IPS-15b (cell line): Measurements from ENCODE around the gene USP7.

ENCODE experiments used
- H3K27me3 ChIP-seq: one replicate; pipeline ENCODE4 v1.6.1; 2013; ENCODE audit warnings: low read length; ENCODE audit not compliant: control insufficient read depth, insufficient read depth
- H3K36me3 ChIP-seq: one replicate; pipeline ENCODE4 v1.6.1; 2013; ENCODE audit warnings: low read length; ENCODE audit not compliant: control insufficient read depth, insufficient read depth
- H3K4me1 ChIP-seq: one replicate; pipeline ENCODE4 v1.6.1; 2013; ENCODE audit warnings: mild to moderate bottlenecking, low read length; ENCODE audit not compliant: control insufficient read depth, insufficient read depth
- H3K4me3 ChIP-seq: one replicate; pipeline ENCODE4 v1.5.1; 2013; ENCODE audit warnings: low read depth, low read length
- H3K9ac ChIP-seq: one replicate; pipeline ENCODE4 v1.6.1; 2013; ENCODE audit warnings: low read depth, mild to moderate bottlenecking, low read length
- H3K9me3 ChIP-seq: one replicate; pipeline ENCODE4 v1.6.1; 2013; ENCODE audit warnings: mild to moderate bottlenecking, low read length; ENCODE audit not compliant: control insufficient read depth, insufficient read depth

USP7 gene

GRCh38 chr16:8855051-8855786 lies 108.5 kb downstream of the USP7 start:
- peaks cover 57% of the 10 kb centered on the region for H3K36me3 ChIP-seq
- peaks cover 7% of the 10 kb centered on the region for H3K4me1 ChIP-seq
- H3K27me3 ChIP-seq: no peaks in the 10 kb centered on the region
- no peaks in the 10 kb centered on the region for H3K9me3 ChIP-seq
- no peak overlapping the region for H3K4me3 ChIP-seq
- no peak overlapping the region for H3K9ac ChIP-seq

- Histone ChIP-seq H3K4me1 (peaks cover 7% of the 10 kb centered on the region), H3K27me3 (no peaks in the 10 kb centered on the region), H3K36me3 (peaks cover 64% of the 10 kb centered on the region), H3K4me3 (no peak overlapping the region), H3K9ac (no peak overlapping the region), H3K9me3 (no peaks in the 10 kb centered on the region)
Measured at GRCh38 chr16:8854298-8854948, 109.3 kb downstream of the USP7 start.

GRCh38 chr16:8853611-8854010 lies 110.1 kb downstream of the USP7 start:
- Histone ChIP-seq H3K4me1 (peaks cover 7% of the 10 kb centered on the region), H3K9ac (no peak overlapping the region), H3K27me3 (no peaks in the 10 kb centered on the region), H3K36me3 (peaks cover 62% of the 10 kb centered on the region), H3K9me3 (no peaks in the 10 kb centered on the region), H3K4me3 (no peak overlapping the region)

- no peak overlapping the region for H3K9ac ChIP-seq
- peaks cover 7% of the 10 kb centered on the region for H3K4me1 ChIP-seq
- peaks cover 61% of the 10 kb centered on the region for H3K36me3 ChIP-seq
- no peaks in the 10 kb centered on the region for H3K9me3 ChIP-seq
- H3K27me3 ChIP-seq: no peaks in the 10 kb centered on the region
- H3K4me3 ChIP-seq: no peak overlapping the region
Measured at GRCh38 chr16:8853150-8853549, 110.6 kb downstream of the USP7 start.

GRCh38 chr16:8852534-8852933 lies 111.2 kb downstream of the USP7 start:
- peaks cover 62% of the 10 kb centered on the region for H3K36me3 ChIP-seq
- H3K27me3 ChIP-seq: no peaks in the 10 kb centered on the region

GRCh38 chr16:8851761-8852403 lies 111.8 kb downstream of the USP7 start:
- no peak overlapping the region for H3K9ac ChIP-seq
- H3K4me3 ChIP-seq: no peak overlapping the region
- H3K36me3 ChIP-seq: peaks cover 63% of the 10 kb centered on the region
- H3K27me3 ChIP-seq: no peaks in the 10 kb centered on the region
- H3K4me1 ChIP-seq: peaks cover 9% of the 10 kb centered on the region
- H3K9me3 ChIP-seq: no peaks in the 10 kb centered on the region

More at GRCh38 chr16:8852534-8852933, 111.2 kb downstream of the USP7 start:
- H3K4me1 ChIP-seq: peaks cover 7% of the 10 kb centered on the region
- no peak overlapping the region for H3K4me3 ChIP-seq
- H3K9ac ChIP-seq: no peak overlapping the region
- H3K9me3 ChIP-seq: no peaks in the 10 kb centered on the region

- H3K4me3 ChIP-seq: no peak overlapping the region
- peaks cover 9% of the 10 kb centered on the region for H3K4me1 ChIP-seq
- no peak overlapping the region for H3K9ac ChIP-seq
- peaks cover 51% of the 10 kb centered on the region for H3K36me3 ChIP-seq
- H3K27me3 ChIP-seq: no peaks in the 10 kb centered on the region
- H3K9me3 ChIP-seq: no peaks in the 10 kb centered on the region
Measured at GRCh38 chr16:8850279-8850885, 113.3 kb downstream of the USP7 start.

- no peaks in the 10 kb centered on the region for H3K27me3 ChIP-seq
- peaks cover 46% of the 10 kb centered on the region for H3K36me3 ChIP-seq
- H3K4me1 ChIP-seq: peaks cover 9% of the 10 kb centered on the region
- no peak overlapping the region for H3K4me3 ChIP-seq
- H3K9ac ChIP-seq: no peak overlapping the region
- no peaks in the 10 kb centered on the region for H3K9me3 ChIP-seq
Measured at GRCh38 chr16:8849411-8850011, 114.2 kb downstream of the USP7 start.

- Histone ChIP-seq H3K9ac (no peak overlapping the region), H3K9me3 (no peaks in the 10 kb centered on the region), H3K4me1 (peaks cover 9% of the 10 kb centered on the region), H3K27me3 (no peaks in the 10 kb centered on the region), H3K36me3 (peaks cover 43% of the 10 kb centered on the region), H3K4me3 (no peak overlapping the region)
Measured at GRCh38 chr16:8848939-8849391, 114.7 kb downstream of the USP7 start.

GRCh38 chr16:8848231-8848938 lies 115.3 kb downstream of the USP7 start:
- peaks cover 9% of the 10 kb centered on the region for H3K4me1 ChIP-seq
- no peaks in the 10 kb centered on the region for H3K27me3 ChIP-seq
- H3K9me3 ChIP-seq: no peaks in the 10 kb centered on the region
- H3K4me3 ChIP-seq: no peak overlapping the region
- H3K36me3 ChIP-seq: peaks cover 43% of the 10 kb centered on the region
- peak overlapping the region; percentile 37 for H3K9ac ChIP-seq

- Histone ChIP-seq H3K9ac (no peak overlapping the region), H3K4me1 (peaks cover 4% of the 10 kb centered on the region), H3K27me3 (no peaks in the 10 kb centered on the region), H3K9me3 (no peaks in the 10 kb centered on the region), H3K4me3 (no peak overlapping the region), H3K36me3 (peaks cover 43% of the 10 kb centered on the region)
Measured at GRCh38 chr16:8847623-8848022, 116.1 kb downstream of the USP7 start.
